SK-N-SH (cell line): ENCODE data around the gene RAB3B.

Source experiments
- NRF1 ChIP-seq: IDR thresholded peaks from 2 replicates; pipeline ENCODE4 v1.6.1; 2012; ENCODE audit warnings: low read depth, mild to moderate bottlenecking, low read length
- POLR2AphosphoS5 ChIP-seq: IDR thresholded peaks from 2 replicates; pipeline ENCODE4 v1.6.1; 2012; ENCODE audit warnings: low read depth, low read length
- RAD21 ChIP-seq: IDR thresholded peaks from 2 replicates; pipeline ENCODE4 v1.6.1; 2012; ENCODE audit warnings: mild to moderate bottlenecking, low read length
- REST ChIP-seq: IDR thresholded peaks from 2 replicates; pipeline ENCODE4 v1.6.1; 2012; ENCODE audit warnings: mild to moderate bottlenecking, low read depth, low read length, moderate library complexity
- SMC3 ChIP-seq: IDR thresholded peaks from 2 replicates; pipeline ENCODE4 v1.6.1; 2012; ENCODE audit warnings: low read depth, low read length, improper control_type of control experiment
- TAF1 ChIP-seq: IDR thresholded peaks from 2 replicates; pipeline ENCODE4 v1.6.1; 2012; ENCODE audit warnings: low read depth, mild to moderate bottlenecking, low read length, moderate library complexity, borderline replicate concordance
- TF ChIP-seq, protein P1 (sequence below): fragments of 200-600 bp; sonication (generic); IDR thresholded peaks from 2 replicates; pipeline ENCODE4 v1.6.1; 2017; ENCODE audit warnings: antibody characterized with exemption, mild to moderate bottlenecking, moderate library complexity
- TF ChIP-seq, protein P2 (sequence below): fragments of 150-350 bp; IDR thresholded peaks from 2 replicates; pipeline ENCODE4 v1.6.1; 2016; ENCODE audit warnings: mild to moderate bottlenecking, low read depth, low read length

DNA sequence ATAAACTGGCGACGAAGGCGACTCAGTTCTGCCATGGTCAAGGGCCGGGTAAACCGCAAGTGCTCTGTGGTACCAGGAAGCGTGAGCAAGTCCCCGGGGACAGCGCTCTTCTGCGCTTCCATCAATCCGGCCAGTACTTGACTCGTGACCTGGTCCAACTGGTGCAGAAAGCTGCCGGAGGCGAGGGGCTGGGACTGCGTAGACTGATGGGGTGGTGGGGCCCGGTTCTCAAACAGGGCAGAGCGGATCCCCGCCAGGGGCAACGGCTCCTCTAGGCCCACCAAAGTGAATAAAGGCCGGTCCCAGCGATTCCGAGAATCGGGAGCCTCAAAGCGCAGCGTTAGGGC is 42.3 kb upstream of the RAB3B start:
- TF ChIP-seq POLR2AphosphoS5 (no peak), TAF1 (no peak), SMC3 (no peak), REST (0 out of 2 replicates have a peak, but pooled peaks have one; percentile 60), NRF1 (no peak), RAD21 (no peak)
- TF ChIP-seq, protein P1, sequence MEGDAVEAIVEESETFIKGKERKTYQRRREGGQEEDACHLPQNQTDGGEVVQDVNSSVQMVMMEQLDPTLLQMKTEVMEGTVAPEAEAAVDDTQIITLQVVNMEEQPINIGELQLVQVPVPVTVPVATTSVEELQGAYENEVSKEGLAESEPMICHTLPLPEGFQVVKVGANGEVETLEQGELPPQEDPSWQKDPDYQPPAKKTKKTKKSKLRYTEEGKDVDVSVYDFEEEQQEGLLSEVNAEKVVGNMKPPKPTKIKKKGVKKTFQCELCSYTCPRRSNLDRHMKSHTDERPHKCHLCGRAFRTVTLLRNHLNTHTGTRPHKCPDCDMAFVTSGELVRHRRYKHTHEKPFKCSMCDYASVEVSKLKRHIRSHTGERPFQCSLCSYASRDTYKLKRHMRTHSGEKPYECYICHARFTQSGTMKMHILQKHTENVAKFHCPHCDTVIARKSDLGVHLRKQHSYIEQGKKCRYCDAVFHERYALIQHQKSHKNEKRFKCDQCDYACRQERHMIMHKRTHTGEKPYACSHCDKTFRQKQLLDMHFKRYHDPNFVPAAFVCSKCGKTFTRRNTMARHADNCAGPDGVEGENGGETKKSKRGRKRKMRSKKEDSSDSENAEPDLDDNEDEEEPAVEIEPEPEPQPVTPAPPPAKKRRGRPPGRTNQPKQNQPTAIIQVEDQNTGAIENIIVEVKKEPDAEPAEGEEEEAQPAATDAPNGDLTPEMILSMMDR = no peak
- TF ChIP-seq, protein P2, sequence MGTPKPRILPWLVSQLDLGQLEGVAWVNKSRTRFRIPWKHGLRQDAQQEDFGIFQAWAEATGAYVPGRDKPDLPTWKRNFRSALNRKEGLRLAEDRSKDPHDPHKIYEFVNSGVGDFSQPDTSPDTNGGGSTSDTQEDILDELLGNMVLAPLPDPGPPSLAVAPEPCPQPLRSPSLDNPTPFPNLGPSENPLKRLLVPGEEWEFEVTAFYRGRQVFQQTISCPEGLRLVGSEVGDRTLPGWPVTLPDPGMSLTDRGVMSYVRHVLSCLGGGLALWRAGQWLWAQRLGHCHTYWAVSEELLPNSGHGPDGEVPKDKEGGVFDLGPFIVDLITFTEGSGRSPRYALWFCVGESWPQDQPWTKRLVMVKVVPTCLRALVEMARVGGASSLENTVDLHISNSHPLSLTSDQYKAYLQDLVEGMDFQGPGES = no peak
